Muscle of arm (tissue), 12 donors: Measurements from ENCODE around the gene ARHGAP26. TPM values are rescaled to one million over a fixed set of nuclear protein-coding genes. Genes with fewer than 3 reads are reported as not detected.

Source experiments
- DNase-seq: peaks from one replicate; pipeline ENCODE4 v3.0.0-alpha.2; 2013
- polyA plus RNA-seq, 12 donors: library from polyadenylated mRNA; unstranded; fragments of 120-200 nt; gene quantifications; one replicate each; pipeline ENCODE4 v1.2.1, GENCODE V29; 2013; ENCODE audit not compliant: insufficient read length in 12 of 12

Gene ARHGAP26
- polyA plus RNA-seq, 12 donors = 12.3 to 34.1 (median 15.8) TPM; not detected in 1

DNA sequence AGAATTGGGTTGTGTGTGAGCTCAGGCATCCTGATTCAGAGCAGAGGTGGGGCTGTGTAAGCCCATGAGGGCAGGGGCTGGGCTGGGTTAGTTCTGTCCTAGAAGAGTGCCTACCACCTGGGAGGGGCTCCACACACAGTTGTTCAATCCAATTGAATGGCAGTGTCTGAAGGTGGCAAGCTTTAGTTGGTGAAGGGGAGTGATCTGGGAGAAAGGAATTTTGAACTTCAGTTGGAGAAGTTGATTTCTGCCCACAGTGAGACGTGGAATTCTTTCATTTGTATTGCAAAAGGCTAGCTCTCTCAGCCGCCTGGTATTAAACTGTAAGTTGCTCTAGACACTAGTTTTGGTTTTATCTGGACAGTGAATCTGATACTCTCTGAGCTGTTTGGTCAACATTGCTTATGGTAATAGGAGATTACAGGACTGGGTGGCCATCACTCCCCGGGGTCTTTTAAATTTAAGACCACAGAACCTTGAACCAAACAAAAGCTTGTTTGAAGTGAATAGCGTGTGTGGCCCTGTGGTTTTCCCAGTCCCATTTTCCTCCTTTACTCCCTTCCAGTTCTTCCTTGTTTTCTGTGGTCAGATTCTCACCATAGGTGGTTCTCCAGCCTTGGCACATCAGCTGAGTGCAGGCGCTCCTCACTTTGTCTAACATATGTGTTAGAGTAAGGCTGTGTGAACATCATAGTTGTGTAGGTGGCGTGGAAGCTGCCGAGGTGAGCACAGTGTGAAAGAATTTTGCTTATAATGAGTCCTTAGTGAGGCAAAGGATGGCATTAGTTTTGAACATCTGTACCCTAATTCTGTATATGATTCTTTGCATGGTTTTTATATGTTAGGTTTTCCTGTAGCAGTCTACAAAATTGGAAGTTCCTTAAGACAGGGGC is 78.0 kb downstream of the ARHGAP26 start:
- DNase-seq = no peak

DNA sequence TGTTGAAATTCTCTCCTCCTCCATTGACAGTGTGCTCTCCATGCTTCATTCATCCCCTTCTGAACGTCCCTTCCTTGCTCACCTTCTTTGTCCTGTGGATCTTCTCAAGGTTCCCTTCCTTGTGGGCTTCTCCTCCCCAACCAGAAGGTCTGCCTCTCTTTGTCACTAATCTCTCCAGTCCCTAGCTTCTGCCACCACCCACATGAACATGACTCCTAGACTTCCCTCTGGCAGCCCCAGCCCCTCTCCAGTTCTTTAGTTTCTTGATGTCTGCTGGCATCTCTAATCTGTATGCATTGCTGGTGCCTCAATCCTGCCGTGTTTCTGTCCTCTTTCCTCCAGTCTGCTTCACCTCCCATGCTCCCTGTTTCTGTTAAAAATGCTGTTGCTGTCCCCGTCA is 79.3 kb downstream of the ARHGAP26 start:
- no peak for DNase-seq

DNA sequence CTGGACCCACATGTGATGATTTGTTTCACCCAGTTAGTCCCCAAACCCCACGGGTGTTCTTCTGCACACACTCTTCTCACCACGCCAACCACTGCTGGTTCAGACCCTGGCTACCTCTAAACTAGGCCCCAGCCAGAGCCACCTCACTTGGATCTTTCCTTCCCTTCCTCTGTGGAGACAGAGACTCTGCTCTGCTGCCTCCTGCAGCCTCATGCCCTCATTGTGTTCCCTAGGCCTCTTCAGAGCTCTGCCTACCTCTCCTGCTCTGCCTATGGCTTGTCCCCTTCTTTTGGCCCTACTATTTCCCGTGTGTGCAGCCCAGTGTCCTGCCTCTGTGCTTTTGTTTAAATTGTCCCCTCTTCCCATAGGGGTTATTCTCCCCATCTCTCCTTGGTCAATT is 79.7 kb downstream of the ARHGAP26 start:
- no peak for DNase-seq

DNA sequence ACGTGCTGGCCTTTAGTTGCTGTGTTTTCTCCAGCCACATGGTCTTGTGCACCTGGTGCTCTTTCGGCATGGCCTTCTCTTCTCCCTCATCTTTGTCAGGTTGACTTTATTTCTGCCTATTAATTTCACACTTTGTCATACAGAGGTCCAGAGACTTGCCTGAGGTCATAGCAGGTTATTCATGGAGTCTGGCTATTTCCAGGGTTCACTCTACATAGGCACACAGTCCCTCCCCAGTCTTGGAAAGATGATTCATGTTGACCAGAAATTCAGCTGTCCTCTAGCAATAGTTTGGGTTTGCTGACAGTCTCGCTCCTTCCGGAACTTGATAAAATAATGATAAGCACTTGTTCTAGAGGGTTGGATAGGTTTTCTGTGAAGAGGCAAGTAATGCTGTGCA is 81.6 kb downstream of the ARHGAP26 start:
- DNase-seq = no peak

DNA sequence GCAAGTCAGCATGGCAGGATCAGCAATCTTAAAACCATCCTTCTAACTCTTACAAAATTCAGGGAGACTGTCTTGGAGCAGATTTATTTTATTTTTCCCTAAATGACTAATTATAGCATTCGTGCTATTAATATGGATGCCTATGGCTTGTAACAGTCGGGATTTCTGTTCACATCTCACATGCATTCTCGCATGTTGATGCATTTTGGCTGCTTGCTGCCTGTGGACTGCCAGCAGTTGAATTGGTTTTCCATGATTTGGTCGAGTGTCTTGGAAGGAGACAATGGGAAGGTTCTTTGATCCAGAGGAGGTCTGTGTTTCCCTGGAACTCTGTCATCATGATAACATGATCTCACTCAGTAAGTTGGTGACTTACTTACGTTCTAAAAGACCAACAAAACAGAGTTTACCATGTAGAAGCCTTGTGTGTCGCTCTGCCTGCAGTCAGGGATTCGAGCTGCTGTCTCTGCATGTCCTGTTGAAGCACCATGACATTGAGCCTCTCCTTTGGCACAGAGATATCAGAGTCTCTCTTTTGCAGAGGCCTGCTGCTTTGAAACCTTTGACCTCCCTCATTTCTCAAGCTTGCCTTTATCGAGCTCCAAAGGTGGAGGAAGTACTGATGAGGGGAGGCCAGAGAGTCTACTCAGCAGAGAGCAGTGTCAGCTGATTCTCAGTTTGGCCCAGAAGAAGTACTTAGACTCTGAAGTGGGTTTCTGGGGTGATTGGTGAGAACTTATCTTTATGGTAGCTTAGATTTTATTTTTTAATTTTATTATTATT is 82.4 kb downstream of the ARHGAP26 start:
- peak; percentile 77 for DNase-seq

DNA sequence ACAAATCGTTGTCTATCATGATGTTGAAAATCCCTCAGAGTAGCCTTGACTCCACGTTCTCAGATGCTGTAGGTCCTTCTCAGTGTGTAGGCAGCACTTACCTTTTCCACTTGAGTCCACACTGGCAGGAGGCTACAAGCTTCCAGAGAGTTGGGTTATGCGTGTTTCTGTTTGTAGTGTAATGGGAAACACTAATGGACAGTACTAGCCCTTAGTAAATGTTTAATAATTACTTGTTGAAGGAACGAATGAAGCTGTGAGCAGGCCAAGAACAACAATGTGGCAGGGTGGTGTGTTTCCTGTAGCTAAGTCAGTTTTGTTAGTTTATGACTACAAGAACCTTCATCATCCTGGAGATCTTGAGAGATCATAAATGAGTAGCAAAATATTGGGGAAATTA is 83.5 kb downstream of the ARHGAP26 start:
- no peak for DNase-seq

DNA sequence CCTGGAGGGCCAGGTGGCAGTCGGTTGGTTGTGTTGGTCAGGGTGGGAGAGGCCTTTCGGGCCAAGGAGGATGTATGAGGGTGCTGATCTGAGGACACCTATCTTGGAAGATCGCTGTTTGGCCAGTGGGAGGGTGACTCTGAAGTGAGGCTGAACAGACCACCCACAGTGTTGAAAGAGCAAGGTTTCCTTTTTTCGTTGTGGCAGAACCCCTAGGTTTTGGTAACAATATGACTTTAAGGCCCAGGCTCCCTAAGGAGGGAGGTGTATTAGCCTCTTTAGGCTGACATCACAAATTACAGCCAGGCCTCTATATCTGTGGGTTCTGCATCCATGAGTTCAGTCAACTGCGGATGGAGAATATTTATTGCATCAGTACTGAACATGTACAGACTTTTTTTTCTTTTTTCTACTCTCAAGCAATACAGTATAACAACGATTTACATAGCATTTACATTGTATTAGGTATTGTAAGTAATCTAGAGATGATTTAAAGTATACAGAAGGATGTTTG is 86.1 kb downstream of the ARHGAP26 start:
- no peak for DNase-seq

DNA sequence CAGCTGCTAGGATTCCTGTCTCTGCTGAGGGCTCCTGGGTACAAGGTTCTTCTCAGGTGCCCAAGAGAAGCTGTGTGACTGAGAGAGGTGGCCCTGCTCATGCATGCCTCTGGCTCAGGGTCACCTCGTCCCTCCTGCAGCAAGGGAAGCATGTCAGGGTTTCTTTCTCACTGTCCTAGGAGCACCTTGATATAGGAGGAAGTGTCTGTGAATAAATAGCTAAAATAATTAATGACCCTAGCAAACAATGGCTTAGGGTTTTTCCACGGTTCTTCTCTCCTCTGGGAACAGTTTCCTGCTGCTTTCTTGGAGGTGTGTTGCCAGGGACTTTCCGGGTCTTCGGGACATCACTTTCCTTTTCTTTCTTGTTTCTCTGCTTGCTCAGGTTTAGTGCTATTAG is 87.2 kb downstream of the ARHGAP26 start:
- no peak for DNase-seq

DNA sequence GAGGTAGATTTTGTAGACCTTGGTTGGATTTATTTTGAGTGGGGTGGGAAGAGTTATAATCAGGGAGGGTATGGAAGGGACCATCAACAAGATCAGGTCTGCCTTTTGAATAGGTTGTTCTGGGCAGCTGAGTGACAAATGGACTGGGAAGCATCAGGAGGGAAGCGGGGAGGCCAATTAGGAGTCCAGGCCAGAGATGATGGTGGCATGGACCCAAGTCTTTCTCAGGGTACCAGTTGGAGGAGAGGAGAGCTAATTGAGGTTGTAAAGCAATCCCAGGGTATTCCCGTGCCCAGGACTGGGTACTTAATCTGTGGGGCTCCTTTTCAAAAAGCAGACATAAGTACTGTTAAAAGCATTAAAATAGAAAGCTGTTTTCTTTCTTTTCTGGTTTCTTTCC is 88.9 kb downstream of the ARHGAP26 start:
- DNase-seq = no peak

DNA sequence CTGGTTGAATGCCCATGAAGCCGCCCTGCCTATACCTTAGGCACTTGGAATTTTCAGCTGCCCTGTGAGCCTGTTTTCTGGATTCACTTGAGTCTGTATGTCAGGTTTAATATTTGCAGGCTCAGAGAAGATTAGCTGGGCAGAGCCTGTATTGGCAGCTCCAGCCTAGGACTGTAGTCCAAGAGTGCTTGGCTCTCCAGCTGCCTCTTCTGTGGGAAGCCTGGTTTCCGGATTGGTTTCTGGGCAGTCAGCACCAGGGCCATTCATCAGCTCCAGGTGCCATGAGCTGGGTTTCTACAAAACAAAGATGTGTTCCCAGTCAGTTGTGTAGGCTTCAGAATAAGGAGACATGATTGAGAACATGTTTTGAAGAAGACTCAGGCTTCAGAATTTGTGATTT is 90.1 kb downstream of the ARHGAP26 start:
- DNase-seq = no peak

DNA sequence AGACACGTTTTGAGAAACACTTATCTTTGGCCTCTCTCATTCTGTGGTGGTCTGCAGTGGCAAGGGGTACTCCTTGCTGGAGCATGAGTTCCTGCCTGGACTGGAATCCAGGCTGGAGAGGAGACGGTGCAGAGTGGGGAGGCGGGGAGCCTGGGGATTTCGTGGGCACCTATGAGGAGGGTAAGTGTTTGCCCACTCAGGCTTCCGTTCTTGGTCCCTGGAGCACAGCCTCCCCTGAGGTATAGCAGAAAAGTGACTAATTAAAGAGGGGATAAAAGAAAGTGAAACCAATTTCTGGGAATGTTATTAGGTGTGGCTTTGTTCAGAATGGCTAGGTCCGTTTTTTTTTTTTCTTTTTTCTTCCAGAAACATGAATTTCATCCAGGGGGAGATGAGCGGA is 90.8 kb downstream of the ARHGAP26 start:
- DNase-seq = no peak

DNA sequence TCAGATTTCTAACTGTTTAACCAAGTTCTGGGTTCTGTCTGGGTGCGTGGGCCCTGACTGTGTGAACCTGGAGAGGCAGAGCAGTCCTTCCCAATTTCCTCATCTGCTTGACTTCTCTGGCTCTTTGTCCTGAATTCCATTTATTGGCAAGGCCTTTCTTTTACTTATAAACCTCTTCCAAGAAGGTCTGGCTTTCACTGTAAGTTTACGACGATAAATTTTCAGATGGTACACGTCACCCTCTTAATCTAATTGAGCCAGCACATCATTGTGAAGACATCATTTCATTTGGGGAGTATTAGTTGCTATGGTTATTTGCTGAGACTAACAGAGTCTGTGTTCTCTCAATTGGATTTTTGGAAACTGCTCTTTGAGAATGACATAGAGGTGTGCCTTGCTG is 92.4 kb downstream of the ARHGAP26 start:
- DNase-seq = peak; percentile 60

DNA sequence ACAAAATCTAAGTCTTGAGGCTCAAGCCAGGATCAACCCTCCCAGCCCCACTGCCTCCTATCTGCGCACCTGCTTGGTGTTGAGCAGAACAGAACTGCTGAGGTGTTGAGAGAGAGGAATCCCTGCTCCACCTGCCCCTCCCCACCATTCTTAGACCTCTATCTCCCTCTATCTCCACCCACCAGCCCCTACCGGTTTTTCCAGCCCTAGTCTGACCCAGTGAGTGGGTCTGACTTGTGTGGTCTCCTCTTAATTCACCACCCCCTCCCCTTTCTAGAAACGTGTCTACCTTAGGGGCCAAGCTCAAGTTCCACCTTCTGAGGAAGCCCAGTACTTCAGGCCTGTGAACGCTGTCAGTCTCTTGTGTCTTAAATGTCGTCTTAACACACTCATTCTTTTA is 93.7 kb downstream of the ARHGAP26 start:
- no peak for DNase-seq

DNA sequence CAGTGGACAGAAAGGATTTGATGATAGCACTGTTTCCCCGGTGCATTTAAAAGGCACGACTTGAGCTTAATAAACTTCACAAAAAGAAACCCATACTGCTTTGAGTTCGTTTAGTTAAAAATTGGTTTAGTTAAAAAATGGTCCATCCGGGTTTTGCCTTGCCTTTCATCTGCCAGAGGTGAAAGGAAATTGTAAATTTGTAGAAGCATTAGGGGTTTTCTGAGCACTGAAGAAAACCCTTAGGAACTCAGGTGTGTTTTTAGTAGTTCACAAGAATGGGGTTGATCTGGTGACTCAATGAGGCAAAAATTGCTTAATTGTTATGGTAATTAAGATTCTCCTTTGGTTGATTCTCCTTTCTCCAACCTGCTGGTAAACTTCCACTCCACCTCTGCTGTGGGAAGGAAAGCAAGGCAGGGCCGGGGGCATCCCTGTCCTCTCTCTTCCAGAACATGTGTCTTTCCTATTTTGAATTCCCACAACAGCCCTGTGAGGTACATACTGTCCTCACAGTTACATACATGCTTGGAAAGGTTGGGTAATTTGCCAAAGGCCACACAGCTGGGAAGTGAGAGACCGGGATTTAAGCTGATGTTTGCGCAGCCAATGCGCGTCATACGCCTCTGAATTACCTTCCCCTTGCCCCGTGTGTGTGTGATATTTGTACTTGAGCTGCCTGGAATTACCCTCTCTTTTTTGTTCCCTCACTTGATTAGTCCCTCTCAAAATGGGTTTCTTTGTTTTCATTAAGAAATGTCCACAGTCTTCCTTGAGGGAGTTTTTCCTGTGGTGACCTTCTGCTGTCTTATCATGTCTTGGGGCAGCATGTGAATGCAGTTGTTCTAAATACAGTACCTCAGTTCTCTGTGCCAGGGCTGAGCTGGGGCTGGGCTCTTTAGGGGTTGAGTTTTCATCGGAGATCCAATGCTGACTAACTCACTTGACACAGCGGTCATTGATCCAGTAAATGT is 94.4 kb downstream of the ARHGAP26 start:
- no peak for DNase-seq

DNA sequence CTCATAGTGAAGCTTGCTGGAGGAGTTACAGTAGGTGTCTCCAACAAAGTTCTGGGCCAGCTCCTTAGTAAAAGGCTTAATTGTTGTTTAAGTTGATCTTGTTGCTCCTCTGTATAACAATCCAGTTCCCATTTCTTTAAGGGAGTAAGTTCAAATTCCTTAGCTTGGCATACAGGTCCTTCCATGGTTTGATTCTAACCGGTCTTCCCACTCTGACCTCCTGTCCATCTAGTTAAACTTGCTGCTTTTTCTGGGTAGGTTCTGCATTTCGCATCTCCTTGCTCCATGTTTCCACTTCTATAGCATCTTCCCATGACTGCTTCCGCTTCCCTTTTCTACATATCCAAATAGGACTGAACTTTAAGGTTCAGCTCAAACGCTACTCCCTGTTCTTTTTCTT is 95.5 kb downstream of the ARHGAP26 start:
- DNase-seq = no peak

DNA sequence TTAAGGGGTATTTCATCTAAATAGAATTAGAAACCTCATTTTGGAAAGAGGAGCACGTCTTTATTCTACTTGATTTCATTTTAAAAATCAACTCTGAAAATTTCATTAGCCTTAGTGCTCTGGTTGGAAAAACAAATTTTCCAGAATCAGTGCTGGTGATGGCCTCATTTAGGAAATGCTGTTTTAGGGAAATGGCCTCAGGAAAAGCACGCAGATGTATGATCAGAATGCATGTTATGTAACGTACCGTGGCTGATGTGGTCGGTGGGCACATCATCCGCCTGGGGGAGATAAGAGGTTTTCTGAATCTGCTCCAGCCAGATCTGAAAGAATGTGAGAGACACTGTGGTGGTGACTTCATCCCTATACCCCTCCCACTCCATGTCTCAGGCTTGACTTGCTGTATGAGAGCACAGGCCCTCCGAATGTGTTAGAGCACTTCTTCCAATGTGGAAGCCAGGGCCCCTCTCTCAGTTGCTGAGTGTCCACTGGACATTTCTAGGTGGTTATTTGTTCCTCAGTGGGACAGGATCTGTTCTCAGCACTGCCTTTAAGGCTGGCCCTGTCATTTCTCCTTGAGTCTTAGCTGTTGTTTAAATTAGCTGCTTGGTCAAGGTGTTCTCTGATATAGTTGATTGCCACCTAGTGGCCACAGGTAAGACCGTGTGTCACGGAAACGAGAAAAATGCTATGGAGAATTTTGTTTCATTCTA is 96.5 kb downstream of the ARHGAP26 start:
- DNase-seq = peak; percentile 63

DNA sequence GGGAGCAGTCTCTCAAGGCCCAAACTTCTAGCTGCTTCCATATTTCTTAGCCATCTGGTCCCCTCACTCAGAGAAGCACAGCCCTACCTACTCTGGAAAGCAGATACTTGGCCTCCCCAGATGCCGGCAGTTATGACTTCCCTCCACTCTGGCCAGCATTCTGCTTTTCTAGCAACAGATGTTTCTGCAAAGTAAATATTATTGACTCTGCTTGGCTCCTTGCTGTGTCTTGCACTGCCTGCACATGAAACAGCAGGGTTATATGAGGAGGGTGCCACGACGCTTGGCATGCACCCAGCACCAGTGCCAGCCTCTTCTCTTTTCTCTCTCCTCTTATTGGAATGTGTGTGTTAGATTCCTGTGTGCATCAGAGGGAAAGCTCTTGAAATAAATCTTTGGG is 99.7 kb downstream of the ARHGAP26 start:
- peak; percentile 78 for DNase-seq

DNA sequence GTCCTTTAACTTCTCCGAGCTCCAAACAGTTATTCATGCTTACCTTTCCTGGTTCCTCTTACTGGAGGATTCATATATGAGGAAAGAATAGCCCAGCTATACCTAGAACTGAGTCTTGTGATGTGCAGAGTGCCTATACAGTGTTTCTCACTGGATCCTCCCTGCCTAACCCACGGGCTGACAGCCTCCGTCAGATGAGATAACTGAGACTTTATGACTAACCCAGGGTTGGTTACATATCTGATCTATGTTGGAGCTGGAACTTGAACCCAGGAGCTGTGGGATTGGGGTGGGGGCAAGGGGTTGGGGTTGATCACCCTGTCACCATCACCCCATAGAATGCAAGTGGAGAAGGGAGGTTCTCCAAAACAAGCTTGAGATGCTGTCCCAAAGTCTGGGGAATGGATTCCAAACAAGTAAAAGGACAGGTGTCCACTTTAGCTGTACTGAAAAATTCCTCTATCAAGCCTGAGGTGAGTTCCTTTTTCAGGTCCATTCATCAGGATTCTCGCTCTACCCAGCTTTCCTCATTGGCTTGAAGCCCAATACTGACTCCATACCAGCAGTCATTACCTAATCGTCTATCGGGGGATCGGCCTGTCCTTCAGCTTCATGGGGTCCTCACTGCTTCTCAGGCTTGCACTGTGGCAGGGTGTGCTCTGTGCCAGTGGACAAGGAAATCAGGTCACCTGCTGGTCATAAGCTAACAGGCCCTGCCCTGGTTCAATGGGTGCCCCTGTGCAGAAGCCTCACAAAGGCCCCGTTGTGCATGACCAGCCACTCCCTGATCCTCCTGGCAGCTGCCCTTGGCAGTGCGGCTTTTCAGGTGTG is 100.6 kb downstream of the ARHGAP26 start:
- no peak for DNase-seq

DNA sequence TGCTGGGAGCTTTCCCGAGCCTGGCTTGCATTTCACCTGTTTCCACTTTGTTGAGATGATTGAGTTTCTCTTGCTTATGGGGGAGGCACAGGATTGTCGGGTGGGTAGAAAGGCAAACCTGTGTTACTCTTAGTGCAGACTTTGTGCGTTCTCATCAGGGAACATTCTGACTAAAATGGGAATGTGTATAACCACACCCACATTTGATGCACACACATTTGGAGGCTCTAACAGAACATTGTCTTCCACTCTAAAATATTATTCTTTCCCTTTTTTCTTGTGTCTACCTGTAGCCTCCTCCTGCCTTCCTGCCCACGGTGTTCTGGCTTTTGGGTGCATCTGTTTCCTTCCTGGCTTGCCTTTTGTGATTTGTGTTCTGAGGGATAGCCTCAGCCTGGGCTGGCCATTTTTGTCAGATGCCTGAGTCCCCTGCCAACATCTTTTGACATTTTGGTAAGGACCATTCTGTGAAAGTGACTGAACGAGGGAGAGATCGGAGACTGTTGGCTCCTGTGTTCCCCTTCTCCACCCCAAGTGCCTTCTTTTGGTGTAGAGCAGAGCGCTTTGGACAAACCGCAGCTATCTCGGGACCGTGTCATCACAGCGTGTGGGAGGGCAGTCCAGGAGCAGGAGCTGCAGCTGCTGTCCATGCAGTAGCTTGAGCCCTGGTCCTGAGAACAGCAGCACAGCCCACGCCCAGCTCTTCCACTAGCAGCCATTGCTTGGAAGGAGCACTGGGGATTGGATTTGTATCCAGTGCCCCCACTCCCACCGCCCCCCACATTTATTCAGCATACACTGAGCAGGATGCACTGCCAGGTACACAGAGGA is 101.4 kb downstream of the ARHGAP26 start:
- no peak for DNase-seq
